Measurements from ENCODE around the gene ADCY2.

ADCY2 gene

DNA sequence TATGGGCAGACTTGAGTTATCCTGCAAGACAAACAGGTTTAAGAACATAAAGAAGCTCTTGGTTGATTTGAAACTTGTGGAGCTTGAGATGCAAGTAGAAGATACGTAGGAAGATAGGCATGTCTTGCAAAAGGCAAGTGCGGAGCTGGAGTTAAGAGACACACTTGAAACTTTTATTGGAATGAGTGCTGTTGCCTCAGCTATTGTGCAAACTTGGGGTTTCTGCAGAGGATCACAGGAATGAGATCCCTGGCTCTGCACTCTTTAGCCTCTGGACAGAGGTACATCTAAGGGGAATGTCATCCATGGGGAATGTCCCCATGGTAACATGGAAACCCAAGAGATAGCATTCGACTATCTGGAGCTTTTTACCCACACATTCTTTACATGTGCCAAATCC is 121.1 kb downstream of the ADCY2 start:
- DNase-seq, result no peak

DNA sequence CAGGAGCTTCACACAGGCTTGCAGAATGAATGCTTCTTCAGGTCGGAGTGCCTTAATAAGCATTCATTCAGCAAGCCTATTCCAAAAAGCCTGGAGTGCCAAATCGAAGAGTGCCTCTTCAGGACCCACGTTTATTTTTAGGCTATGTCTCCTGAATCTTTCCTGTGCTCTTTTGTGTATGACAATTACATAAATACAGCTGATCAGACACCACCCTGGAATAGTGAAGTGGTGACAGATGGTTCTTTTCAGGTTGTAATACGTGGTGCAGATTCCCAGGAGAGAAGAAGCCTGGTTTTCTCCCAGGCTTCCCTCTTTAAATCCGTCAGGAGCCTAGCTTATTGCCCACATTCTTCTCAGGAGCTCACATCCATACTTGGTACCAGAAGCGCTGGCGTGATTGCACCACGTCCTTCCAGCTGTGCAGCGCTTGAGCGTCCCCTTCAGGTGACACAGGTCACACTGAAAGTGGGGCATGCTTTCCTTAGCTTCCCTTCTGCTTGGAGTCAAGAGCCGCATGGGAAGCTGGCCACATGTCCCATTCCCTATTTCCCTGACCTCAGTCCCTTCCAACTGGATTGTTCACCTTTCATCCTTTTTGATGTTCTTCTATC is 123.1 kb downstream of the ADCY2 start:
- DNase-seq, result no peak

- no peak for DNase-seq
Observed at GRCh38 chr5:7519564-7519963, 123.6 kb downstream of the ADCY2 start.

GRCh38 chr5:7529880-7530279 is 133.9 kb downstream of the ADCY2 start:
- no peak for DNase-seq

DNA sequence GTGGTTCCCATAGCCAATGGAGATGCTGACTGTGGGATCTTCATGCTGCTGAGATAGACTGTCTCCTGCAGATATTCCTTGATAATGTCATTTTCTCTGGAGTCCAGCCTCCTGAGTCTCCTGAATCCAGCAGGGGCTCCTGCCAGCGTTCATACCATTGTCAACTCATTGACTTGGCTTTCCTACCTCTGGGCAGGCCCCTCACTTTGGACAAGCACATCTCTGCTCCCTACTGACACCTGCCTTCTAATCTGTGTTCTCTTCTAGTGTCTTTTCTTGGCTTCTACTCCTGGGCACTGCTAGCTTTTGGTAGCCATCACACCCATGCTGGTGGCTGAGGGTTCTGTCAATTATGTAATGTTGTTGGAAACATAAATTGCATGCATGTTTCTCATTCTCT is 138.0 kb downstream of the ADCY2 start:
- no peak for DNase-seq

GRCh38 chr5:7534505-7534904 is 138.6 kb downstream of the ADCY2 start:
- no peak for DNase-seq

GRCh38 chr5:7537573-7537972 is 141.6 kb downstream of the ADCY2 start:
- DNase-seq, result no peak

GRCh38 chr5:7539571-7539970 is 143.6 kb downstream of the ADCY2 start:
- no peak for DNase-seq

- no peak for DNase-seq
Observed at GRCh38 chr5:7540736-7541485, 145.0 kb downstream of the ADCY2 start.

DNA sequence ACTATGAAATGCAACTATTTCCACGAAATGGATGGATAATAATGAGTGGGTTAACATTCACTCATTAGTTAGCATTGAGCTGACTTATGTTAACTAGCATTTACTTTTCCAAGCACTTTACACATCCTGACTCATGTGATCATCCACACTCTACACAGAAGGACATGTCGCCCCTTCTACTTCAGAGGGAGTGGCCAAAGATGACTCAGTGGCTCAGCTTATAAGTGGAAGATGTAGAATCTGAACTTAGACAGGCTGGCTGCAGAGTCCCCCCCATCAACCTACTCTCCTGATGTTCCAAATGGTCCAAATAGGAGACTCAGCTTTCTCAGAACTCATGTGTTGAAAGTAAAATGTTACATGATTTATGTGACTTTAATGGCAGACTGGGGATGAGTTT is 146.0 kb downstream of the ADCY2 start:
- DNase-seq, result no peak

DNA sequence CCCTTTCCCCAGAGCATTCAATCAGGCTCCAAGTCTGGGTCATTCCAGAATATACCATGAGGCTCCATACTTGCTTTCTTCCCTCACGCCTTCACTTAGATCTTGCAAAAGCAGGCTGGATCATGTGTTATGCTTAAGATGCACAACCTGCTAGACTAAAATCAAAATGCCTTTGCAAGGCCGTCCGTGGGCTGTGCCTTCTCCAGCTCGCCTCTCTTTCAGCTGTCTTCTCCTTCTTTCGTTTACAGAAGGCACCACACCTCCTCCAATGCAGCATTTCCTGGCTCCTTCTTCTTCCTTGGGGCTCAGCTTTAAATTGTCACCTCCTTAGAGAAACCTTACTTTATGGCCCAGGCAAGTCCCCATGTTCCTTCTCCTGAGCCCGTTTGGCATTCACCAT is 150.6 kb downstream of the ADCY2 start:
- DNase-seq, result no peak

GRCh38 chr5:7548596-7548995 is 152.7 kb downstream of the ADCY2 start:
- DNase-seq, result no peak

DNA sequence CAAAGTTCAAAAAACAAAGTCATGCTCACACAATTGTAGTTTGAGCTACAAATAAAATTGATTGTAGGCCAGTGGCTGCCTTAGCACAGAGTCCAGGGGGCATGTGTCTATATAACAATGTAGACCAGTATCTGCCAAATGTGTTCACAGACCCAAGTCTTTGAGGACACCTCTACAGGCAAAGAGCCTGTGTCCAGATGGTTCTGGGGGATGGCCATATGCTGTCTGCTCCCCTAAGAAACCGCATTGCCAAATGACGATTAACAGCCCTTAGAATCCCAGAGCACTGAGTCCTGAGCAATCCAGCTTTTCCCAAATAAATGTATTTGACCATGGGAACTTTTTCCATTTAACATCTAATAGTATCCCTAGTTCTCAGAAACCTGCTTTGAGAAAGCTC is 169.6 kb downstream of the ADCY2 start:
- DNase-seq, result no peak

DNA sequence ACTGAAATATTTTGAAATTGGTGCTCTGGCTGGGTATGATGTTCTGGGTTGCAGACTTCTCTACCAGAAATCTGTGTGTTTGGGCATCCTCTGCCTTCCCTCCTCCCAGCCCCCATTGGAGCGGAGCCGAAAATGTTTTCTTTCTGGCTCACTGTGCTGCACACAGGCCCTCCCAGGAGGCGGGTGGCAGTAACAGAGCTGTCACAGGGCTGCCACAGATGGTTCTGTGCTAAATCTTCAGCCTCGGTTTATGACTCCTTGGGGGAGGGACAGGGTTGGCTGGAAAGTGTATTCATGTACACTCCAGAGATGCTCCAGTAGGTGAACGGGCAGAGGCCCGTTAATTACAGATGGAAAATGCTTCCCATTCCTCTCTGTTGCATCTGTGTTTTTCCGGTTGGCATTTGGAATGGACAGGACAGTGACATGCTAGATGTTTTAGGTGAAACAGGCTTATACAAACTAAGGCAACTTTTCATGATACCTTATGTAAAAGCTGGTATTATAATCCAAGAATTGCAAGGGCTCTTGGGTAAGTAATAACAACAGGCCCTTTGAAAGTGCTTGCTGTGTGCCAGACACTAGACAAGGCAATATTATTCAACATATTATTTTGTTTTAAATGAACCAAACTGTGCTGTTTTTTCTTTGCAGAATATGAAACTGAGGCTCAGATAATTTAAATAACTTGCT is 180.2 kb downstream of the ADCY2 start:
- DNase-seq, result no peak

- DNase-seq, result no peak
Observed at GRCh38 chr5:7577381-7577780, 181.4 kb downstream of the ADCY2 start.

DNA sequence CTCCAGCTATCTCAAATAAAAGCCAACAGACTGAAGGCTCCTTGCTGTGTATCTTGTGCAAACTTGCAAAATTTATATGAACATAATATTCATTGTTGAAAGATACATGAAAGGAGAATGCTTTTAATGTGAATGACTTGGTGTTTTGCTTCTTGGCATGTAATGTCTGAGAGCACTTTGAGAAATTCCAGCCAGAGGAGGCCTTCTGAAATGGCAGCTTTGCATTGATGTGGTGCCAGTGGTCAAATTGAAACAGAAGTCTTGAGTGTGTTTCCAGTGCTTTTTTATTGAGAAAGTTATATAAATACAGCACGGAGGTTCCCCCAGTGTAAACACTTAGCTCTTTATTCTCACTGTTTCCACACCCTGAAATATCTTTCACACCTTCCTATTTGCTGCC is 182.1 kb downstream of the ADCY2 start:
- no peak for DNase-seq

DNA sequence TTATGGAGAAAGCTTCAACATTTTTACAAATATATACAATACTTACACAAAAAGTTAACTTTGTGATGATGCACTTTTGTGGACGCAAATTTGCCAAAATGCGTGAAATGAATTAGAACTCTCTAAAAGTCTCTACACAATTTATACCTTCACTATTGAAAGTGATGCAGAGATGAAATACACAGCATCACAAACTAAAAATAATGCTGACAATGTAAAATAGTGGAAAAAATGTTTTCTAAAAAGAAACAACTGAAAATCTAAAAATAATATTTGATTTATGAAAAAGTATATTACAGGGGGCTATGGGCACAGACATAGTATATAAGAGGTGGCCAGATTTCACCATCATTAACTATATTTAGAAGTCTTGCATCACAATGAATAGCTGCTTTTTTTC is 188.8 kb downstream of the ADCY2 start:
- DNase-seq, result no peak

GRCh38 chr5:7585807-7586206 is 189.9 kb downstream of the ADCY2 start:
- no peak for DNase-seq

DNA sequence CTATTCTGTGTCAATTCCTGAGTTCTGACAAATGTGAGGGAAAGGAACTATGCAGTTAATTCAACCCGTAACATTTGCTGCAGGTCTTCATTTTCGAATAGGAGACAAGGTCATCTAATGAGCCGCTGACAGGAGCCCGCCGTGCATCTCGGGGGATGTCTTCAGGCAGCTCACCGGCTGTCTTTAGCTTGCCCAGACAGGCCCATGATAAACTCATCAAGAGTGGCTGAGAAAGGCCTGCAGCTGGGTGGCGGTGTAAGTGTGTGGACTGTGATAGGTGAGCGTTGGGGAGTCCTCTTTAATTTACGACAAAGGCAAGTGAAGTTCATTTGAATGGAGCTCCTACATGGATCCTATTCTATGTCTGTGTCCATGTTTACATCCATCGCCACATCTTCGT is 190.5 kb downstream of the ADCY2 start:
- no peak for DNase-seq

DNA sequence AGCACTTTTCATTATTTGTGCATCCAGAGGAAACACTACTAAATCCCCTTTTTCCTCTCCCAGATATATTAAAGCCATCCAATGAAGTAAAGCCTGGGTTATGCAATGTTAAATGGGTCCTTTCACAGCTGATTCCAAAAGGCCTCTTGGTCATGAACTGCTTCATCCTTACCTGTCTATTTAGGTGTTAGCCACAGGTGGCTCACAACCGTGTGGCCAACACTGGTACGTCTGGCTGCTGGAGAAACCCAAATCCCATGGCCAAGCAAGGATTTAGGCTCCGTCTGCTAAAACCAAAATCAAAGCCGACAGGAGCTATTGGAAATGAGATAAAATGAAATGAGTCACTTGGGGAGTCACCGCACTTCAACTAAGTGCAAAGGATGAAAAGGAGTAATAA is 193.9 kb downstream of the ADCY2 start:
- no peak for DNase-seq

DNA sequence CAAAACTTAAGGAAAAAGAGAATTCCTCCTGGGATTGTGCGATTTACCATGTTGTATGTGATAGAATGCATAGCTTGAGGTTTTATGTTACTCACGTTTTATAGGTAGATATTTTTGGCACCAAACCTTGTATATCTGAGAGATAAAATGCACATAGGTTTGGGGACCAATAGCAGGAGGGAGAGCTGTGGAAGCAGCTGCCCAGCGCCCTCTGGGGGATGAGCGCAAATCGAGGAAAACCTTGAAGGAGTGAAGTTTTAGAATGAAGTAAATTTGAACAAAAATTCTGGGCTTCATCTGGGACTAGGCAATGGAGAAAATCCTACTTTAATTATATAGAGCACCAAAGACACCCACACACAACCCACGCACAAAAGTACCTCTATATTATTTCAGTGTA is 197.0 kb downstream of the ADCY2 start:
- DNase-seq, result no peak

GRCh38 chr5:7597059-7597642 is 201.2 kb downstream of the ADCY2 start:
- no peak for DNase-seq

- no peak for DNase-seq
Observed at GRCh38 chr5:7606840-7607465, 211.0 kb downstream of the ADCY2 start.

- DNase-seq, result no peak
Observed at GRCh38 chr5:7608772-7609171, 212.8 kb downstream of the ADCY2 start.
